K562 (cell line): ENCODE results near the gene CTSW. TPM values are rescaled to one million over a fixed set of nuclear protein-coding genes. Genes with fewer than 3 reads are reported as not detected.
A peak's percentile ranks its signal among the peaks of the same experiment; 100 is the strongest.

ENCODE experiments used
- ATF4 ChIP-seq: fragments of 450-650 bp; formaldehyde crosslinking; IDR thresholded peaks from 2 replicates; pipeline ENCODE4 v1.4.0; 2022; ENCODE audit warnings: mild to moderate bottlenecking, moderate library complexity
- CBFA2T3 ChIP-seq: fragments of 450-650 bp; IDR thresholded peaks from 2 replicates; pipeline ENCODE4 v1.6.1; 2017
- EP400 ChIP-seq: fragments of 450-650 bp; IDR thresholded peaks from 2 replicates; pipeline ENCODE4 v1.6.1; 2017; ENCODE audit warnings: antibody characterized with exemption, mild to moderate bottlenecking, moderate library complexity
- MTA1 ChIP-seq: fragments of 450-650 bp; IDR thresholded peaks from 2 replicates; pipeline ENCODE4 v1.6.1; 2017; ENCODE audit warnings: borderline replicate concordance
- MXD1 ChIP-seq: fragments of 250-450 bp; sonication (Bioruptor Pico); IDR thresholded peaks from 2 replicates; pipeline ENCODE4 v1.8.0; 2021; ENCODE audit warnings: borderline replicate concordance, mild to moderate bottlenecking, moderate library complexity; ENCODE audit not compliant: poor library complexity, severe bottlenecking
- NR2C2 ChIP-seq, 2 experiments: fragments of 200-800 bp in 1 of 2; sonication (Bioruptor generic) in 1 of 2; sonication (generic) in 1 of 2; formaldehyde crosslinking in 1 of 2; IDR thresholded peaks; 2 replicates each; pipeline versions ENCODE4 v1.6.1 to v1.8.0; 2016 to 2022; ENCODE audit warnings: mild to moderate bottlenecking in 1 of 2, missing compliant biosample characterization in 1 of 2, missing genetic modification characterization in 1 of 2, missing genetic modification reagents in 1 of 2
- TFAP4 ChIP-seq: sonication (generic); formaldehyde crosslinking; IDR thresholded peaks from 2 replicates; pipeline ENCODE4 v1.8.0; 2022; ENCODE audit warnings: missing genetic modification reagents, mild to moderate bottlenecking, moderate library complexity, borderline replicate concordance
- THRB ChIP-seq: fragments of 450-650 bp; formaldehyde crosslinking; conservative IDR thresholded peaks from 2 replicates; pipeline ENCODE4 v1.4.0; 2022; ENCODE audit warnings: mild to moderate bottlenecking, missing genetic modification characterization
- ZBTB2 ChIP-seq: fragments of 450-650 bp; IDR thresholded peaks from 2 replicates; pipeline ENCODE4 v1.6.1; 2016; ENCODE audit warnings: antibody characterized with exemption
- ZNF384 ChIP-seq: IDR thresholded peaks from 2 replicates; pipeline ENCODE4 v1.6.1; 2012; ENCODE audit warnings: low read depth, low read length, improper control_type of control experiment
- ZNF512 ChIP-seq: IDR thresholded peaks from 2 replicates; pipeline ENCODE4 v1.6.1; 2016; ENCODE audit warnings: missing genetic modification characterization, missing compliant biosample characterization
- ZNF561 ChIP-seq: fragments of 450-650 bp; formaldehyde crosslinking; conservative IDR thresholded peaks from 2 replicates; pipeline ENCODE4 v1.4.0; 2020; ENCODE audit warnings: mild to moderate bottlenecking, moderate library complexity
- ZNF699 ChIP-seq: fragments of 250-450 bp; sonication (Bioruptor Pico); IDR thresholded peaks from 2 replicates; pipeline ENCODE4 v1.8.0; 2021; ENCODE audit warnings: mild to moderate bottlenecking, moderate library complexity; ENCODE audit not compliant: insufficient replicate concordance
- polyA plus RNA-seq, 8 experiments: library from polyadenylated mRNA; depleted of rRNA in 4 of 8; stranded (reverse) in 5 of 8; unstranded in 3 of 8; fragments of >200 nt; fragmentation: Nextera tagmentation in 2 of 8; fragmentation: Illumina TruSeq in 1 of 8; extraction: Ambion mirVana in 2 of 8; extraction: Trizol in 1 of 8; gene quantifications; 2 replicates each; pipeline versions ENCODE4 v1.2.1 to v1.2.3, GENCODE V29; 2011 to 2014; ENCODE audit warnings: inconsistent platforms in 1 of 8, missing spikeins in 1 of 8
- total RNA-seq, 7 experiments: library from RNA; depleted of rRNA in 6 of 7; stranded (reverse); fragments of >200 nt in 6 of 7; fragmentation: Illumina TruSeq in 2 of 7; extraction: Trizol in 2 of 7; gene quantifications; 2 replicates each; pipeline versions ENCODE4 v1.2.1 to v1.2.3, GENCODE V29; 2011 to 2021; ENCODE audit warnings: low replicate concordance in 1 of 7

Gene CTSW
- total and polyA plus RNA-seq, 9 of the 15 experiments (the other 6 are each of a cell fraction or from before 2014, with no cell fraction given), result 0.04 TPM; not detected in 8

GRCh38 chr11:65927904-65928397 lies 48.3 kb downstream of the CTSW start (continued):
- no peak for TF ChIP-seq MXD1 (CRISPR knock-in tag)
- TF ChIP-seq MTA1, result 0 out of 2 replicates have a peak, but pooled peaks have one; percentile 55
- peak; percentile 74 for TF ChIP-seq ZNF384
- peak; percentile 19; the same call in 1 of the 2 replicates for TF ChIP-seq EP400
- TF ChIP-seq THRB (CRISPR knock-in tag), result 0 out of 2 replicates have a peak, but pooled peaks have one; percentile 31
- TF ChIP-seq ZNF512 (tag), result no peak
- no peak for TF ChIP-seq ZNF561 (CRISPR knock-in tag)
- TF ChIP-seq ZBTB2, result peak; percentile 19; the same call in 1 of the 2 replicates
- TF ChIP-seq TFAP4 (CRISPR knock-in tag), result peak; percentile 22; the same call in 1 of the 2 replicates
- peak; percentile 47; the same call in 1 of the 2 replicates for TF ChIP-seq ATF4 (CRISPR knock-in tag)
- TF ChIP-seq NR2C2 (CRISPR knock-in tag; IDR thresholded peaks at IDR 0.05), result no peak
- TF ChIP-seq NR2C2 (tag; IDR thresholded peaks at IDR 0.05), result peak; percentile 12; the same call in 1 of the 2 replicates
- no peak for TF ChIP-seq ZNF699 (CRISPR knock-in tag)
- peak; percentile 46 for TF ChIP-seq CBFA2T3
